ENCODE measurements around the gene DRC7.
"Not testable (repeated sequence)": the region's sequence is repeated elsewhere in the genome, so short reads cannot be mapped to it uniquely, and the experiment has no call there.

Gene DRC7

GRCh38 chr16:57693550-57693949, 1.1 kb upstream of the DRC7 start:
- no peak for DNase-seq (ENCODE audit: low read depth)

- DNase-seq (ENCODE audit: low read depth) = no peak
These were observed 328 bp upstream of the DRC7 start for GRCh38 chr16:57694231-57694724.

GRCh38 chr16:57695680-57696069, 1.1 kb downstream of the DRC7 start:
- DNase-seq (ENCODE audit: low read depth) = no peak

GRCh38 chr16:57696240-57696639, 1.6 kb downstream of the DRC7 start:
- no peak for DNase-seq (ENCODE audit: low read depth)

GRCh38 chr16:57697896-57698537, 3.4 kb downstream of the DRC7 start:
- no peak for DNase-seq (ENCODE audit: low read depth)

GRCh38 chr16:57698812-57699405, 4.3 kb downstream of the DRC7 start:
- no peak for DNase-seq (ENCODE audit: low read depth)

- no peak for DNase-seq (ENCODE audit: low read depth)
These were observed 4.9 kb downstream of the DRC7 start for GRCh38 chr16:57699481-57699880.

- no peak for DNase-seq (ENCODE audit: low read depth)
These were observed 5.3 kb downstream of the DRC7 start for GRCh38 chr16:57699899-57700298.

- DNase-seq (ENCODE audit: low read depth) = no peak
These were observed 6.4 kb downstream of the DRC7 start for GRCh38 chr16:57700781-57701551.

- no peak for DNase-seq (ENCODE audit: low read depth)
These were observed 7.3 kb downstream of the DRC7 start for GRCh38 chr16:57701759-57702371.

- DNase-seq (ENCODE audit: low read depth) = no peak
These were observed 8.9 kb downstream of the DRC7 start for GRCh38 chr16:57703416-57704010.

- DNase-seq (ENCODE audit: low read depth) = no peak
These were observed 9.7 kb downstream of the DRC7 start for GRCh38 chr16:57704011-57704904.

- DNase-seq (ENCODE audit: low read depth) = no peak
These were observed 10.6 kb downstream of the DRC7 start for GRCh38 chr16:57704905-57705852.

- no peak for DNase-seq (ENCODE audit: low read depth)
These were observed 12.1 kb downstream of the DRC7 start for GRCh38 chr16:57706717-57707116.

- DNase-seq (ENCODE audit: low read depth) = no peak
These were observed 12.7 kb downstream of the DRC7 start for GRCh38 chr16:57707331-57707730.

GRCh38 chr16:57708168-57708567, 13.6 kb downstream of the DRC7 start:
- no peak for DNase-seq (ENCODE audit: low read depth)

GRCh38 chr16:57709663-57710062, 15.1 kb downstream of the DRC7 start:
- no peak for DNase-seq (ENCODE audit: low read depth)

GRCh38 chr16:57711346-57711745, 16.7 kb downstream of the DRC7 start:
- DNase-seq (ENCODE audit: low read depth) = no peak

GRCh38 chr16:57711993-57712392, 17.4 kb downstream of the DRC7 start:
- no peak for DNase-seq (ENCODE audit: low read depth)

- not testable (repeated sequence) for DNase-seq (ENCODE audit: low read depth)
These were observed 18.0 kb downstream of the DRC7 start for GRCh38 chr16:57712569-57712968.
